Stimulated activated CD4-positive, alpha-beta T cell treated with anti-CD3 and anti-CD28 coated beads, Interleukin-4, amount 100 ng/mL, for 1 hour (primary cell): ENCODE results near the gene TAOK2.
A peak's percentile ranks its signal among the peaks of the same experiment; 100 is the strongest.
"Not testable (repeated sequence)": the region's sequence is repeated elsewhere in the genome, so short reads cannot be mapped to it uniquely, and the experiment has no call there.

Experiments used
- DNase-seq: peaks from one replicate; pipeline ENCODE4 v3.0.0-alpha.2; 2020

Gene TAOK2

DNA sequence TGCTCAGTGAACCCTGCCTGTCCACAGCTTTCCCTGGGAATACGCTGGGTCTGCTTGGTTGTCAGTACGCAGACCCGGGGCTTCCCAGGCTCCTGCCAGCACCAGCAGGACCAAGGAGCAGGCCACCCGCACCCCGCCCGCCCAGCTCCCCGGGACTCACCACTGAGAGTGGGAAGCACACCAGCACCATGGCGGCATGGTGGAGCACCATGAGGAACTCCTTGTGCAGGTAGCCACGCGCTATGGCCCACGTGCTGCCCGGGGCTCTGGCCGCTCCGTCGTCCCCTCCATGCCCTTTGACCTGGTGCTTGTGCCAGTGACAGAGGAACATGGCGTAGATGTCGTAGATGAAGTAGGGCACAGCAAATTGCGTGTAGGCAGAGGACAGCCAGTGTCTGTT, 52.8 kb downstream of the TAOK2 start:
- DNase-seq: no peak

DNA sequence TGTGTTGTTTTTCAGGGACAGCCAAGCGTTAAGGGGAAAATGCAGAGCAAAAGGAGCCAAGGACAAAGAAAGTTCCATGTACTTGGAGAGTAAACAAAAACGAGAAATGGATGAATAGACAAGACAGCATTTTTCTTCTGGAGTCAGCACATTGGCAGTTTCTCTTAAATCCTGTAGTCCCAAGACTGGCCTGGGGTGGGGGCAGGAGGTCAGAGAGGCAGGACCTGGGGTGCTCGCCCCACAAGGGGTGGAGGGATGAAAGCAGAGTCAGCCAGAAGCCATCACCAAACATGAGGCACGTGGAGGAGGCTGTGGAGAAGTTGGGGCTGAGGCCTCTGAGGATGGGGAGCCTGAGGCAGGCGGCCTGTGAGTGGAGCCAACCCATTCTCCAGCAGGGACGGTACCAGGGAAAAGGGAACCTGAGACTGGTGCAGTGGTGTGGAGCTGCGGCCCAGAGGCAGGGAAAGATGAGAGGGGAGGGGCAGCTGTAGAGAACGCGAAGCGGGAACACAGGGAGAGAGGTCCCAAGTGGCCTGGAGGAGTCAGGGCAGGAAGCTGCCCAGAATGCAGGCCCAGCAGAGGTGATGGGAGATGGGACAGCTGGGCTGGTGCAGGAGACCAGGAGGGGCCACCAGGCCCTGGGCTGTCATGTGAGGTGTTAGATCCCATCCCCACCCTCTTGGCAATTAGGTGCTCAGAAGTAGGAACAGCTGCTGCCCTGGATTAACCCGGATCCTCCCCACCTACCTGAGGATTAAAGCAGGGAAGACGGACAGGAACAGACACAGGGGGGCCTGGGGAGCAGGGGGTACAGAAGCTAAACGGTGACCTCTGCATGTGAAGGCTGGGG, 54.1 kb downstream of the TAOK2 start:
- no peak for DNase-seq

DNA sequence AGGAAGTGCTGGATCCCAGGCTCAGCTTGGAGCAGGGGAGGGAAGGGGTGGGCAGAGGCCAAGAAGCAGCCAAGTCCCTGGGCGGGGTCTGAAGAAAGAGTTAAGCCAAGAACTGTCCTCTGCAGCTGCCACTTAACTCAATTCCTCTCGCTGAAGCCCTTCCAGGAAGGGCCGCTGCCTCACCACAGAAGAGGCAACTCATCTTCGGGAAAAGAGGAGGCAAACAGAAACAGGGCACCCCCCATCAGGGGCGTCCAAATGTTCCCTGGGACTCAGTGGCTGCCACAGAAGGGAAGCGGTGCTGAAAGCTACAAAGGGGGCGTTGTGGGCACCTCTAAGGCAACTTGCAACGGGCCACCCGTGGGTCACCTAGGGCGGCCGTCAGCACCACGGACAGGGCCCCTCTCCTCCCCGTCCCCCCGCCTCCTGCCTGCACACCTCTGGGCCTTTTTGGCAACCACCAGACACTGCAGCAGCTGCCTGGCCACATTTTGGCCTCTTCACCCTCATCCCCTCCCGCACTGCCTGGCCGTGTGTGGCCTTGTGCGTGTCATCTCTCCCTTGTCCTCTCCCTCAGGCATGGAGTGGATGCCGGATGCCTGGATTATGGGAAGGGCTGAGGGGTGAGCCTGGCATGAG, 54.9 kb downstream of the TAOK2 start:
- no peak for DNase-seq

DNA sequence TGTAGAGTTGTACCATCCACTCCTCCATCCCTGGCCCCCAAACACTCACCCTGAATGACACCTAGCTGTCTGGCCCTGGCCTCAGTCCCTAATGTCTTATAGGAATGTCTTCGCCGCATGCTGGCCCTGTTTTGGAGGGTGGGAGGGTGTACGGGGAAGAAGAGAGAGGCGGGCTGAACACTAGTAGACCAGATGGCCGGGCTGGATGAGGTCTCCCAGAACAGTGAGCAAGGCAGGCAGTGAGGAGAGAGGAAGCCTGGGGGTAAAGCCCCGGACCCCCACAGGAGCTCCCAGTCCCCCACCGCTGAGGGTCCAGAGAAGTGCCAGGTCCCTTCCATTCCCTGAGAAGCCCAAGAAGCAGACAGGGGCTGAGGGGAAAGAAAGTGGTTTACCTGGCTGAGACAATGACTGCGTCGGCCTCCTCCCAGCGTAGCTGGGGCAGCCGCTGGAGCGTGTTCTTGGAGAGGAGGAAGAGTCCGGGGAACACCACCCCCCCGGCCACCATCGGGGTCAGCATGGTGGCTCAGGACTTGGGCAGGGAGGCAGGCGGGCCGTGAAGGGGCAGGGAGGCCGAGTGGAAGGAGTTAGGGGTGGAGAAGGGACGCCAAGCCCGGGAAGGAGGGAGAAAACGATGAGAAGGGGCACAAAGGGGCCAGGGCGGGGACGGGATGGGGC, 56.5 kb downstream of the TAOK2 start:
- DNase-seq: no peak

DNA sequence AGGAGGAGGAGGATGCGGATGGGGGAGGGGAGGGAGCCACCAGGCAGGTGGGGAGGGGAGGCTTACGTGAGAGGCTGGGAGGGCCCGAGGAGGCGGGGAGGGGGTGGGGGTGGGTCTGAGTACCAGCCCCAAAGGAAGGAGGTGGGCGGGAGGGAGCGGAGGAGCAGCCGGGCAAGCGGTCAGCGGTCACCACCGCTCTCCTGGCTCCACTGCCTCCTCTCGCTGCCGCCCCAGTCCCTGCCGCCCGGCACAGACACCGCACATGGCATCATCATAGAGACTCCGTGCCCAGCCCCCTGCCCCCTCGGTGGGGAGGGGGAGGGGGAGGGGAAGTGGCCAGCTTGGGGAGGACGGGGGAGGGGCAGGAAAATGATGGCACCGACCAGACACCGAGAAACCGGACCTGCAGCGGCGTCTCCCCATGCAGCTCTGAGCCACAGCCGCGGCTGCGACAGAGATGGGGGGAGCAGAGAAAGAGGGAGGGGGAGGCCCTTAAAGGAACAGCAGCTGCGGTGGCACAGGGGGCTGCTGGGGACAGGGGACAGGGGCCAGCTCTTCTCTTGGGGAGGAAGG, 57.3 kb downstream of the TAOK2 start, which contains the start of gene TLCD3B:
TLCD3B (minus strand) TSS at position 431 of the 573 bp plus-strand sequence. CDS start 744 bp downstream, outside the sequence.
- DNase-seq: no peak

DNA sequence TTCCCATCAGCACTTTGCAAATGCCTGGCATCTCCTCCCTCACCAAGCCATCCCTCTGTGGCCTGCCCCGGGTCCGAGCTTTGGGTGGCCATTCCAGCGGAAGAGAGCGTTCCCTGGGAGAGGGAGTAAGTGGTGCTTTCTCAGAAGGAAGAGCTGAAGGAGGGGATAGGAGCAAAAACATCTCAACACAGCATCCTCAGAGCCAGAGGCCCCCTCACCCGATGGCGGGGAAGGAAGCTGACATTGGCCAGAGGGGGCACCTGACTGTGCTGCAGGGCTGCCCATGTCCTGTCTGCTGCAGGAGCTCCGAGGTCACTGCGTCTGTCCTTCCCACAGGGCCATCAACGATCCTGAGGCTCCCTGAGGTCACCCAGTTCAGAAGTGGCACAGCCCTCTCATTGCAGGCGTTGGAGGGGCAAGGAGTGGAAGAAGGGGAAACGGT, 57.8 kb downstream of the TAOK2 start:
- no peak for DNase-seq

DNA sequence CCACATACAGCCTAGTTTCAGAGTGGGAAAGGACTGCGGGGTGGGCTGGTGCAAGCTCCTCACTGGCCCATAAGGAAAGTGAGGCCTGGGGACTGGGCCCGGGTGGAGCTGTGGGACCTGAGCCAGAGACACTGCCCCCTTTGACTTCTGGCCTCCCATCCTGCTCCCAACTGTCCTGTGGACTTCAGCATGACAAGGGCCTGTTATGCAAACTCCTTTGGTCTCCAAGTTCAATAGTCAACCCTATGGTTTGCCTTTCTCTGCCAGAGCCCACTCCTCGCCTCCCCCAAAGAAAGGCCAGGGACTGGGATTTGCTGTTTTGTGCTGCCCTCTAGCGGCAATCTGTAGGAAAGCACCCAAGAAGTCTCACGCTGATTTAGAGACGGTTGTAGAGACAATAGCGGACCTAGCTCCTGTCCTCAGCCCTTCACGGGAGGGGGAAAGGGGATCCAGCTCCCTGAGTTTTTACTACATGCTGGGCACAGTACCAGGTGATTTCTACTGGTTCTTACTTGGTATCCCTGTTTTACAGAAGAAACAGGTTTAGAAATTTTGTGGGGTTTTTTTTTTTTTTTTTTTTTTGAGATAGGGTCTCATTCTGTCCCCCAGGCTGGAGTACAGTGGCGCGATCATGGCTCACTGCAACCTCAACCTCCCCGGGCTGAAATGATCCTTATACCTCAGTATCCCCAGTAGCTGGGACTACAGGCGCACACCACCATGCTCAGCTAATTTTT, 58.6 kb downstream of the TAOK2 start:
- DNase-seq: peak; percentile 51

DNA sequence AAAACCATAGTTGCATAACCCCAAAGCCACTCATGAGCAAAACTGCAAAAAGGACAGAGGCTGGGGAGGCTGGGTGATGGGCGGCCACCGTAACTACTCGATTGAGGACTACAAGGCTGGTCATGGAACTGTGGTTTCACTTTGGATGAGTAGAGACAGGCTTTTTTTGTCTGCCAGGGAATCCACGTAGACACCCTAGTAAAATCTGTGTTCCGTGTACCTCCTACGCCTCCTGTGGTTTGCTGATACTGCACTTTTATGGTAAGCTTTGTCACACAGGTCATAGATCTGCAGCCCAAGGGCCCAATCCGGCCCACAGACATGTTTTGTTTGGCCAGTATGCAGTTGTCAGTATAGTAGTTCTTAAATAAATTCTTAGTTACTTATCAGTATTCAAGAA, 59.6 kb downstream of the TAOK2 start:
- no peak for DNase-seq

DNA sequence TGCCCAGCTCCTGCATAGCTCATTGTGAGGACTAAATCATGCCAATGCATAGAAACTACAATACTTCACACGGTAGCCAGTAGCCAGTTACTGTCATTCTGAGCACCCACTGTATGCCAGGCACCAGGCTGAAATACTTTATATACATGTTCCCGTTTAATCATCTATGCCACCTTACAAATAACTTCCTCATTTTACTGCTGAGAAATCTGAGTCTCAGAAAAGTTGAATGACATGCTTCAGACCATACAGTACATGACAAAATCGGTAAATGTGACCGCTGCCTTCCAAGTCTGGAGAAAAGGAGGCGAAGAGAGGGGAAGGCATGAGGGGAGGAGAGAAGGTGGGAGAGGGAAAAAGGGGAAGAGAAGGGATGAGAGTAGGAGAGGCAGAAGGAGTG, 66.6 kb downstream of the TAOK2 start:
- DNase-seq: no peak

DNA sequence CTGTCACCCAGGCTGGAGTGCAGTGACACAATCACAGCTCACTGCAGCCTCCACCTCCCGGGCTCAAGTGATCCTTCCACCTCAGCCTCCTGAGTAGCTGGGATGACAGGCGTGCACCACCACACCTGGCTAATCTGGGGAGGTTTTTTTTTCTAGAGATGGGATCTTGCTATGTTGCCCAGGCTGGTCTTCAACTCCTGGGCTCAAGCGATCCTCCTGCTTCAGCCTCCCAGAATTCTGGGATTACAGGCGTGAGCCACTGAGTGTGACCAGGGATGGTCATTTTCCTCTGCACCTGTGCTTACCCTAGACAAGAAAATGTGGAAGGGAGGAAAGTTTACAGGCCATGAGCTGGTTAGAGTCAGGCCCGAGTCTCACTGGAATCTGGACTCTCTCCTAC, 67.0 kb downstream of the TAOK2 start:
- not testable (repeated sequence) for DNase-seq

DNA sequence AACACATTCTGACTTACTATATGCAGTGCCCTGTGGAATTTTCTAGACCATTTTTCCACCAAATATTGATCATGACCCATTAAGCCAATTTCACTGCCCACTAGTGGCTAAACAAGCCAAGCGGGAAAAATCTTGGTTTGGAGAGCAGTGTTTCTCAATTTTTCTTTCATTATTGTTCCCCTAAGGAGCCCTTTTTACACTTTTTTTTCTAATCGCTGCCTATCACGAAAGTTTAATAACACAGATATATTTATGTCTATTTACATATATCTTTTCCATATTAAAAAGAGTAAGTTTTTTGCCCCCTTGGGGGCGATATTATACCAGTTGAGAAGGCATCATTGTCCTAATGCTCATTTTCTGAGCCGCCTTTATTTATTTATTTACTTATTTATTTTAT, 68.2 kb downstream of the TAOK2 start:
- DNase-seq: no peak
